ENCODE results near the gene PI4K2A. TPM values are rescaled to one million over a fixed set of nuclear protein-coding genes. Genes with fewer than 3 reads are reported as not detected.

Gene PI4K2A
- total and polyA plus RNA-seq, 2 of the 13 experiments (the other 11 are each of a cell fraction or from before 2014, with no cell fraction given): 10.9 to 14.3 TPM

DNA sequence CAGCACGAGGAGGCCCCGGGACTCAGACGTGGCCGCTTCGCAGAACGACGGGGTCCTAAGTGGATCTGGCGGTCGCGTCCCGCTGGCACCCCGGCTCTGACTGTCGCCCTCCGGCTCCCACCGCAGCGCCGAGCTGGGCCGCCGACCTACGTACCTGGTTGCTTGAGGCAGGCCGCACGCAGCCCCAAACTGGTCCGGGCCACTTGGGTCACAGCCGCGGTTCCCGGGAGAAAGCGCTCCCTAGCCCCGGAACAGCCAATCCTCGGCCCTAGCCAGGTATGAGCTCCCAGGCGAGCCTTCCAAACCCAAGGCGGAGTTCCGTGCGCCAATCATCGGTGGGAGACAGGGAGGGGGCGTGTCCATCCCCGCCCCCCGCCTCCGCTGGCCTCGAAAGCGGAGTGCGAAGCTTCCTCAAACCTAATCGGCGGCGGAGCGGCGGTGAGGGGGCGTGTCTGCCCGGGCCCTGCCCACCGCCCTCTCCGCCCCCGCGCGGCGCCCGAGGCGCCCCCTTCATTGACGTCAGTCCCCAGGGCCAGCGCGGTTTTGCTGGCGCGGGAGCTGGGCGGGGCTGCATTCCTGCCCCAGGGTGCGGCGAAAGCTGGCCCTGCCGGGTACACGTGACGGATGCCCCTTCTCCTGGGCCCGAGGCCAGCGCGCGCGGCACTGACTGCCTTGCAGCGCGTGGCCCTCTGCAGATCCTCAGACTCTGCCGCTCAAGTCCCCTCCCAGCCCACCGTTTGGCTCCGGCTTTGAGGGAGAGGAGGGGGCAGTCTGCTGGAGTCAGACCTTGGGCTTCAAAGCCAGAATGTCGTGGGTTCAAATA is 46.7 kb downstream of the PI4K2A start, which contains the start of gene AVPI1 (continued):
- TF ChIP-seq, protein P1, sequence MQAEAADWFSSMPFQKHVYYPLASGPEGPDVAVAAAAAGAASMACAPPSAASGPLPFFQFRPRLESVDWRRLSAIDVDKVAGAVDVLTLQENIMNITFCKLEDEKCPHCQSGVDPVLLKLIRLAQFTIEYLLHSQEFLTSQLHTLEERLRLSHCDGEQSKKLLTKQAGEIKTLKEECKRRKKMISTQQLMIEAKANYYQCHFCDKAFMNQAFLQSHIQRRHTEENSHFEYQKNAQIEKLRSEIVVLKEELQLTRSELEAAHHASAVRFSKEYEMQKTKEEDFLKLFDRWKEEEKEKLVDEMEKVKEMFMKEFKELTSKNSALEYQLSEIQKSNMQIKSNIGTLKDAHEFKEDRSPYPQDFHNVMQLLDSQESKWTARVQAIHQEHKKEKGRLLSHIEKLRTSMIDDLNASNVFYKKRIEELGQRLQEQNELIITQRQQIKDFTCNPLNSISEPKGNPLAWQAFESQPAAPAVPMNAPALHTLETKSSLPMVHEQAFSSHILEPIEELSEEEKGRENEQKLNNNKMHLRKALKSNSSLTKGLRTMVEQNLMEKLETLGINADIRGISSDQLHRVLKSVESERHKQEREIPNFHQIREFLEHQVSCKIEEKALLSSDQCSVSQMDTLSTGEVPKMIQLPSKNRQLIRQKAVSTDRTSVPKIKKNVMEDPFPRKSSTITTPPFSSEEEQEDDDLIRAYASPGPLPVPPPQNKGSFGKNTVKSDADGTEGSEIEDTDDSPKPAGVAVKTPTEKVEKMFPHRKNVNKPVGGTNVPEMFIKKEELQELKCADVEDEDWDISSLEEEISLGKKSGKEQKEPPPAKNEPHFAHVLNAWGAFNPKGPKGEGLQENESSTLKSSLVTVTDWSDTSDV (CRISPR knock-in tag; IDR thresholded peaks at IDR 0.05): no peak; the same call in 1 of the 2 replicates
- TF ChIP-seq, protein P2, sequence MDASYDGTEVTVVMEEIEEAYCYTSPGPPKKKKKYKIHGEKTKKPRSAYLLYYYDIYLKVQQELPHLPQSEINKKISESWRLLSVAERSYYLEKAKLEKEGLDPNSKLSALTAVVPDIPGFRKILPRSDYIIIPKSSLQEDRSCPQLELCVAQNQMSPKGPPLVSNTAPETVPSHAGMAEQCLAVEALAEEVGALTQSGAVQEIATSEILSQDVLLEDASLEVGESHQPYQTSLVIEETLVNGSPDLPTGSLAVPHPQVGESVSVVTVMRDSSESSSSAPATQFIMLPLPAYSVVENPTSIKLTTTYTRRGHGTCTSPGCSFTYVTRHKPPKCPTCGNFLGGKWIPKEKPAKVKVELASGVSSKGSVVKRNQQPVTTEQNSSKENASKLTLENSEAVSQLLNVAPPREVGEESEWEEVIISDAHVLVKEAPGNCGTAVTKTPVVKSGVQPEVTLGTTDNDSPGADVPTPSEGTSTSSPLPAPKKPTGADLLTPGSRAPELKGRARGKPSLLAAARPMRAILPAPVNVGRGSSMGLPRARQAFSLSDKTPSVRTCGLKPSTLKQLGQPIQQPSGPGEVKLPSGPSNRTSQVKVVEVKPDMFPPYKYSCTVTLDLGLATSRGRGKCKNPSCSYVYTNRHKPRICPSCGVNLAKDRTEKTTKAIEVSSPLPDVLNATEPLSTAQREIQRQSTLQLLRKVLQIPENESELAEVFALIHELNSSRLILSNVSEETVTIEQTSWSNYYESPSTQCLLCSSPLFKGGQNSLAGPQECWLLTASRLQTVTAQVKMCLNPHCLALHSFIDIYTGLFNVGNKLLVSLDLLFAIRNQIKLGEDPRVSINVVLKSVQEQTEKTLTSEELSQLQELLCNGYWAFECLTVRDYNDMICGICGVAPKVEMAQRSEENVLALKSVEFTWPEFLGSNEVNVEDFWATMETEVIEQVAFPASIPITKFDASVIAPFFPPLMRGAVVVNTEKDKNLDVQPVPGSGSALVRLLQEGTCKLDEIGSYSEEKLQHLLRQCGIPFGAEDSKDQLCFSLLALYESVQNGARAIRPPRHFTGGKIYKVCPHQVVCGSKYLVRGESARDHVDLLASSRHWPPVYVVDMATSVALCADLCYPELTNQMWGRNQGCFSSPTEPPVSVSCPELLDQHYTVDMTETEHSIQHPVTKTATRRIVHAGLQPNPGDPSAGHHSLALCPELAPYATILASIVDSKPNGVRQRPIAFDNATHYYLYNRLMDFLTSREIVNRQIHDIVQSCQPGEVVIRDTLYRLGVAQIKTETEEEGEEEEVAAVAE (CRISPR knock-in tag; IDR thresholded peaks at IDR 0.05; ENCODE audit: borderline replicate concordance): 0 out of 2 replicates have a peak, but pooled peaks have one; percentile 2
- TF ChIP-seq NPAS2 (CRISPR knock-in tag; IDR thresholded peaks at IDR 0.05; ENCODE audit: borderline replicate concordance) (peak; percentile 94; the same call in 1 of the 2 replicates), RORA (CRISPR knock-in tag; IDR thresholded peaks at IDR 0.05) (no peak), ZNF383 (CRISPR knock-in tag; IDR thresholded peaks at IDR 0.05; ENCODE audit: borderline replicate concordance) (no peak), ZNF678 (CRISPR knock-in tag; IDR thresholded peaks at IDR 0.05) (no peak), EP300 (IDR thresholded peaks at IDR 0.05; ENCODE audit: low read depth in 2 of 2, low read length in 2 of 2) (peak; percentile 27 to 31; a peak in 2 of 4 replicates), EP300 (CRISPR knock-in tag; IDR thresholded peaks at IDR 0.05; ENCODE audit: borderline replicate concordance) (peak; percentile 60), ZNF160 (CRISPR knock-in tag; IDR thresholded peaks at IDR 0.05) (peak; percentile 80), ZFX (CRISPR knock-in tag; IDR thresholded peaks at IDR 0.05; ENCODE audit: low read depth) (peak; percentile 92), MYPOP (CRISPR knock-in tag; IDR thresholded peaks at IDR 0.05) (peak; percentile 68), MBD4 (IDR thresholded peaks at IDR 0.05; ENCODE audit: borderline replicate concordance, low read length) (no peak), ZNF33B (CRISPR knock-in tag; IDR thresholded peaks at IDR 0.05) (no peak; the same call in none of the 2 replicates)
- TF ChIP-seq, protein P3, sequence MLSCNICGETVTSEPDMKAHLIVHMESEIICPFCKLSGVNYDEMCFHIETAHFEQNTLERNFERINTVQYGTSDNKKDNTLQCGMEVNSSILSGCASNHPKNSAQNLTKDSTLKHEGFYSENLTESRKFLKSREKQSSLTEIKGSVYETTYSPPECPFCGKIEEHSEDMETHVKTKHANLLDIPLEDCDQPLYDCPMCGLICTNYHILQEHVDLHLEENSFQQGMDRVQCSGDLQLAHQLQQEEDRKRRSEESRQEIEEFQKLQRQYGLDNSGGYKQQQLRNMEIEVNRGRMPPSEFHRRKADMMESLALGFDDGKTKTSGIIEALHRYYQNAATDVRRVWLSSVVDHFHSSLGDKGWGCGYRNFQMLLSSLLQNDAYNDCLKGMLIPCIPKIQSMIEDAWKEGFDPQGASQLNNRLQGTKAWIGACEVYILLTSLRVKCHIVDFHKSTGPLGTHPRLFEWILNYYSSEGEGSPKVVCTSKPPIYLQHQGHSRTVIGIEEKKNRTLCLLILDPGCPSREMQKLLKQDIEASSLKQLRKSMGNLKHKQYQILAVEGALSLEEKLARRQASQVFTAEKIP (CRISPR knock-in tag; IDR thresholded peaks at IDR 0.05; ENCODE audit: borderline replicate concordance): no peak
- TF ChIP-seq, protein P4, sequence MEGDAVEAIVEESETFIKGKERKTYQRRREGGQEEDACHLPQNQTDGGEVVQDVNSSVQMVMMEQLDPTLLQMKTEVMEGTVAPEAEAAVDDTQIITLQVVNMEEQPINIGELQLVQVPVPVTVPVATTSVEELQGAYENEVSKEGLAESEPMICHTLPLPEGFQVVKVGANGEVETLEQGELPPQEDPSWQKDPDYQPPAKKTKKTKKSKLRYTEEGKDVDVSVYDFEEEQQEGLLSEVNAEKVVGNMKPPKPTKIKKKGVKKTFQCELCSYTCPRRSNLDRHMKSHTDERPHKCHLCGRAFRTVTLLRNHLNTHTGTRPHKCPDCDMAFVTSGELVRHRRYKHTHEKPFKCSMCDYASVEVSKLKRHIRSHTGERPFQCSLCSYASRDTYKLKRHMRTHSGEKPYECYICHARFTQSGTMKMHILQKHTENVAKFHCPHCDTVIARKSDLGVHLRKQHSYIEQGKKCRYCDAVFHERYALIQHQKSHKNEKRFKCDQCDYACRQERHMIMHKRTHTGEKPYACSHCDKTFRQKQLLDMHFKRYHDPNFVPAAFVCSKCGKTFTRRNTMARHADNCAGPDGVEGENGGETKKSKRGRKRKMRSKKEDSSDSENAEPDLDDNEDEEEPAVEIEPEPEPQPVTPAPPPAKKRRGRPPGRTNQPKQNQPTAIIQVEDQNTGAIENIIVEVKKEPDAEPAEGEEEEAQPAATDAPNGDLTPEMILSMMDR (CRISPR knock-in tag; IDR thresholded peaks at IDR 0.05): peak; percentile 25; the same call in 1 of the 2 replicates
